ENCODE measurements around the gene FBN1.

DNA sequence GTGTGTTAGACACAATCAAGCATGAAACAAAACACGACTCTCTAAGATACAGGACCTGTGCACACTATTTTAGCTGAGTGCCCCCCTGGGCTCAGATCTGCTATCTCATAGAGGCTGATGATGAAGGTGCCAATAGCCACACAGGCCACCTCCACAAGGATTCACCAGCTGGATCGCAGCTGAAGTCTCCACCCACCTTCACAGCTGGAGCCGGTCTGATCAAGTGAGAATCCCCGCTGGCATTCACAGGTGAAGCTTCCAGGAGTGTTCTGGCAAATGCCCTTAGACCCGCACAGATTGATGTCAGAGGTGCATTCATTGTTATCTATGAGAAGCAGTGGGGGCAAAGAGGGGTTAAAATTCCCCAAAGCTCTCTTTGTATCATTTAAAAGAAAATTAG is 224.1 kb downstream of the FBN1 start:
- TF ChIP-seq, protein P1, sequence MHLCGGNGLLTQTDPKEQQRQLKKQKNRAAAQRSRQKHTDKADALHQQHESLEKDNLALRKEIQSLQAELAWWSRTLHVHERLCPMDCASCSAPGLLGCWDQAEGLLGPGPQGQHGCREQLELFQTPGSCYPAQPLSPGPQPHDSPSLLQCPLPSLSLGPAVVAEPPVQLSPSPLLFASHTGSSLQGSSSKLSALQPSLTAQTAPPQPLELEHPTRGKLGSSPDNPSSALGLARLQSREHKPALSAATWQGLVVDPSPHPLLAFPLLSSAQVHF (CRISPR knock-in tag; IDR thresholded peaks at IDR 0.05) = no peak
- TF ChIP-seq EED (CRISPR knock-in tag; IDR thresholded peaks at IDR 0.05) (no peak), ZNF766 (CRISPR knock-in tag; IDR thresholded peaks at IDR 0.05; ENCODE audit: borderline replicate concordance) (no peak), SIN3A (IDR thresholded peaks at IDR 0.05; ENCODE audit: borderline replicate concordance, low read depth, low read length) (no peak), ZSCAN30 (CRISPR knock-in tag; IDR thresholded peaks at IDR 0.05) (no peak), FOXA3 (CRISPR knock-in tag; IDR thresholded peaks at IDR 0.05) (no peak), POLR2A (IDR thresholded peaks at IDR 0.05; ENCODE audit: insufficient read depth in 1 of 2, low read depth in 2 of 2, low read length in 2 of 2) (no peak)
